SK-N-SH treated with all-trans-retinoic acid at 6 μM for 48 hours (cell line): ENCODE results near the gene DNAJC4.

ENCODE experiments used
- ATAC-seq: fragments of 200-7000 bp; cut with Tn5 transposase; 3 replicates; pipeline ENCODE4 v1.9.1; 2020; ENCODE audit warnings: mild to moderate bottlenecking, moderate library complexity
- ARNTL ChIP-seq: fragments of 450-650 bp; formaldehyde crosslinking; IDR thresholded peaks from 2 replicates; pipeline ENCODE4 v1.5.0; 2020; ENCODE audit warnings: low read depth, mild to moderate bottlenecking, moderate library complexity, borderline replicate concordance
- BACH2 ChIP-seq: fragments of 250-450 bp; sonication (Bioruptor Pico); IDR thresholded peaks from 2 replicates; pipeline ENCODE4 v1.9.0; 2021; ENCODE audit warnings: mild to moderate bottlenecking, borderline replicate concordance
- CSDC2 ChIP-seq: fragments of 250-450 bp; sonication (Bioruptor Pico); IDR thresholded peaks from 2 replicates; pipeline ENCODE4 v1.5.0; 2020; ENCODE audit warnings: mild to moderate bottlenecking, moderate library complexity
- CSRNP3 ChIP-seq: fragments of 250-450 bp; sonication (Bioruptor Pico); IDR thresholded peaks from 2 replicates; pipeline ENCODE4 v1.5.1; 2021; ENCODE audit warnings: mild to moderate bottlenecking, moderate library complexity
- ESRRG ChIP-seq: fragments of 250-450 bp; sonication (Bioruptor Pico); IDR thresholded peaks from 2 replicates; pipeline ENCODE4 v1.6.1; 2021; ENCODE audit warnings: mild to moderate bottlenecking
- POU6F1 ChIP-seq: fragments of 250-450 bp; sonication (Bioruptor Pico); IDR thresholded peaks from 2 replicates; pipeline ENCODE4 v1.8.0; 2021; ENCODE audit warnings: low read depth, mild to moderate bottlenecking, moderate library complexity, borderline replicate concordance
- SNAI2 ChIP-seq: fragments of 250-450 bp; sonication (Bioruptor Pico); IDR thresholded peaks from 2 replicates; pipeline ENCODE4 v1.5.0; 2020; ENCODE audit warnings: mild to moderate bottlenecking, moderate library complexity
- TCF4 ChIP-seq: fragments of 250-450 bp; sonication (Bioruptor Pico); IDR thresholded peaks from 2 replicates; pipeline ENCODE4 v1.8.0; 2021; ENCODE audit warnings: mild to moderate bottlenecking, moderate library complexity, borderline replicate concordance
- TSHZ2 ChIP-seq: fragments of 250-450 bp; sonication (Bioruptor Pico); IDR thresholded peaks from 2 replicates; pipeline ENCODE4 v1.5.0; 2020; ENCODE audit warnings: mild to moderate bottlenecking, moderate library complexity
- ZFP3 ChIP-seq: fragments of 250-450 bp; sonication (Bioruptor Pico); IDR thresholded peaks from 2 replicates; pipeline ENCODE4 v1.5.0; 2020; ENCODE audit warnings: mild to moderate bottlenecking, moderate library complexity
- ZNF565 ChIP-seq: fragments of 450-650 bp; formaldehyde crosslinking; conservative IDR thresholded peaks from 2 replicates; pipeline ENCODE4 v1.5.0; 2020; ENCODE audit warnings: low read depth, mild to moderate bottlenecking, moderate library complexity

The DNAJC4 gene

GRCh38 chr11:64262271-64263002 lies 32.1 kb downstream of the DNAJC4 start (continued):
- TF ChIP-seq CSDC2 (CRISPR knock-in tag) (no peak), ARNTL (CRISPR knock-in tag) (no peak), SNAI2 (CRISPR knock-in tag) (no peak)

GRCh38 chr11:64263021-64263946 lies 32.9 kb downstream of the DNAJC4 start:
- ATAC-seq, result peak; percentile 34
- TF ChIP-seq POU6F1 (CRISPR knock-in tag) (no peak), ZNF565 (no peak), ZFP3 (CRISPR knock-in tag) (peak; percentile 63; the same call in 1 of the 2 replicates), CSRNP3 (no peak)
- TF ChIP-seq, all 23 proteins: peak for 1

GRCh38 chr11:64263947-64264317 lies 33.6 kb downstream of the DNAJC4 start:
- ATAC-seq, result no peak
- TF ChIP-seq POU6F1 (CRISPR knock-in tag), result no peak
- TF ChIP-seq TSHZ2 (CRISPR knock-in tag), result no peak

- TF ChIP-seq ESRRG (CRISPR knock-in tag) (no peak), TCF4 (CRISPR knock-in tag) (peak; percentile 57), TSHZ2 (CRISPR knock-in tag) (peak; percentile 50; the same call in 1 of the 2 replicates), BACH2 (CRISPR knock-in tag) (no peak)
- TF ChIP-seq, all 23 proteins: peak for 2
- no peak for ATAC-seq
Observed at GRCh38 chr11:64264371-64264852, 34.1 kb downstream of the DNAJC4 start.
